ENCODE results near the gene SOBP.

DNA sequence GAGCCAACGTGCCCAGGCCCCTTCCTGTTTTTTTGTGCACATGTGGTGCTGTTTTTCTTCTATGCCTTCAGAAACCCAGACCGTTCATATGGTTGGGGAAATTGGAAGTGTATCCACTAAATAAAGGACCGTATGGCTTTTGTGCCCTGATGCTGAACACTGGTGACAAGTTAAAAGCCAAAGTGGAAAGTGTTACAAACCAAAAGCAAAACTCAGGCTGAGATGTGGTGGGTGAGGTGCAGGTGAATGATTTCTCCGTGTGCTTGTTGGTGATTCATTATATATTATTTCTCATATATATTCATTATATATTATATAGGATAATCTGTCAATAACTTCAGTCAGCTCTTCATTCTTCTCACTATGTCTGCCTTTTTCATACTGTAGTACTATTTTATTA is 148.6 kb downstream of the SOBP start:
- TF ChIP-seq, protein P1, sequence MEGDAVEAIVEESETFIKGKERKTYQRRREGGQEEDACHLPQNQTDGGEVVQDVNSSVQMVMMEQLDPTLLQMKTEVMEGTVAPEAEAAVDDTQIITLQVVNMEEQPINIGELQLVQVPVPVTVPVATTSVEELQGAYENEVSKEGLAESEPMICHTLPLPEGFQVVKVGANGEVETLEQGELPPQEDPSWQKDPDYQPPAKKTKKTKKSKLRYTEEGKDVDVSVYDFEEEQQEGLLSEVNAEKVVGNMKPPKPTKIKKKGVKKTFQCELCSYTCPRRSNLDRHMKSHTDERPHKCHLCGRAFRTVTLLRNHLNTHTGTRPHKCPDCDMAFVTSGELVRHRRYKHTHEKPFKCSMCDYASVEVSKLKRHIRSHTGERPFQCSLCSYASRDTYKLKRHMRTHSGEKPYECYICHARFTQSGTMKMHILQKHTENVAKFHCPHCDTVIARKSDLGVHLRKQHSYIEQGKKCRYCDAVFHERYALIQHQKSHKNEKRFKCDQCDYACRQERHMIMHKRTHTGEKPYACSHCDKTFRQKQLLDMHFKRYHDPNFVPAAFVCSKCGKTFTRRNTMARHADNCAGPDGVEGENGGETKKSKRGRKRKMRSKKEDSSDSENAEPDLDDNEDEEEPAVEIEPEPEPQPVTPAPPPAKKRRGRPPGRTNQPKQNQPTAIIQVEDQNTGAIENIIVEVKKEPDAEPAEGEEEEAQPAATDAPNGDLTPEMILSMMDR (IDR thresholded peaks at IDR 0.05) = no peak
- TF ChIP-seq ZFX (IDR thresholded peaks at IDR 0.05; ENCODE audit: borderline replicate concordance) = no peak

Data from 22Rv1 (cell line).